GM23248 (cell line): ENCODE data around the gene TAS2R46.

Source experiments
- EZH2 ChIP-seq: fragments of 200-600 bp; sonication (generic); IDR thresholded peaks from 2 replicates; pipeline ENCODE4 v1.6.1; 2018; ENCODE audit warnings: antibody characterized with exemption, mild to moderate bottlenecking; ENCODE audit not compliant: insufficient read depth, poor library complexity, severe bottlenecking
- EZH2phosphoT487 ChIP-seq: fragments of 200-600 bp; sonication (generic); IDR thresholded peaks from 2 replicates; pipeline ENCODE4 v1.6.1; 2018; ENCODE audit warnings: antibody characterized with exemption, moderate library complexity, mild to moderate bottlenecking, low read depth; ENCODE audit not compliant: insufficient read depth

DNA sequence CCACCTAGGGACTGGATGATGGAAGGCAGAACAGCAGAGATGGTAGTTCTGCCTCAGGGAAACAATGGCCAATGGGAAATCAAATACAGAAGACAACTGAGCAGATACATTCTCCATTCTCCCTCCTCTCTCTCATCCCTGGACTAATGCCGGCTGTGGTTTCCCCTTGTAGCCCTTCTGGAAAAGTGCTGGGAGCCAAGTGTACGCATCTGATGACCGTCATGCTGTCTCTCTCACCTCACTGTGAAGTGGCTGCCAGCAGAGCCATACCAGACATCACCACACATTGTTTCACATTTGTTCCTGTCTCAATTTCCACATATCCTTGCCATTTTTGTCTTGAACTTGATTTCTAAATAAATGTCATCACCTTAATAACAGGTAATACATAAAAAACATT is 3.1 kb downstream of the TAS2R46 start:
- TF ChIP-seq EZH2phosphoT487 (no peak), EZH2 (no peak)
